SU-DHL-6 (cell line): ENCODE measurements around the gene YKT6.

Source experiments
- H2AFZ ChIP-seq: fragments of 200-600 bp; sonication (generic); 2 replicates; pipeline ENCODE4 v1.6.1; 2014; ENCODE audit warnings: low read depth, mild to moderate bottlenecking, moderate library complexity, mixed read lengths, antibody characterized with exemption, low read length; ENCODE audit not compliant: severe bottlenecking
- H3F3A ChIP-seq: fragments of 200-600 bp; shearing (Covaris generic); 2 replicates; pipeline ENCODE4 v1.6.0; 2016; ENCODE audit warnings: antibody characterized with exemption, mild to moderate bottlenecking; ENCODE audit not compliant: insufficient read depth
- H3K27ac ChIP-seq: fragments of 200-600 bp; sonication (generic); 2 replicates; pipeline ENCODE4 v1.5.1; 2016; ENCODE audit warnings: low read depth, mild to moderate bottlenecking, low read length, moderate library complexity, mixed read lengths
- H3K27me3 ChIP-seq: fragments of 200-600 bp; sonication (generic), shearing (Covaris generic); 2 replicates; pipeline ENCODE4 v1.6.0; 2014; ENCODE audit warnings: mild to moderate bottlenecking, low read length
- H3K36me3 ChIP-seq: fragments of 200-600 bp; sonication (generic); 2 replicates; pipeline ENCODE4 v1.6.1; 2014; ENCODE audit warnings: mild to moderate bottlenecking, low read length, mixed read lengths
- H3K4me2 ChIP-seq: fragments of 300-600, 200-600 bp; shearing (Covaris generic), sonication (generic); 2 replicates; pipeline ENCODE4 v1.6.0; 2014; ENCODE audit warnings: low read length, low read depth, mild to moderate bottlenecking; ENCODE audit not compliant: poor library complexity, severe bottlenecking
- H3K4me3 ChIP-seq: fragments of 200-600 bp; sonication (generic); 2 replicates; pipeline ENCODE4 v1.5.1; 2014; ENCODE audit warnings: antibody characterized with exemption, low read length, mild to moderate bottlenecking, mixed read lengths; ENCODE audit not compliant: insufficient read depth, poor library complexity, severe bottlenecking
- H3K79me2 ChIP-seq: fragments of 200-600 bp; sonication (generic); 2 replicates; pipeline ENCODE4 v1.6.1; 2014; ENCODE audit warnings: mild to moderate bottlenecking, low read length, moderate library complexity; ENCODE audit not compliant: insufficient read depth
- H3K9ac ChIP-seq: fragments of 200-600 bp; sonication (generic); 2 replicates; pipeline ENCODE4 v1.7.0; 2014; ENCODE audit warnings: mild to moderate bottlenecking, low read length
- H3K9me2 ChIP-seq: fragments of 200-600 bp; sonication (generic); replicated peaks from 2 replicates; pipeline ENCODE4 v1.6.1; 2014; ENCODE audit warnings: low read length; ENCODE audit not compliant: insufficient read depth
- H3K9me3 ChIP-seq: fragments of 200-600 bp; sonication (generic); 2 replicates; pipeline ENCODE4 v1.6.1; 2014; ENCODE audit warnings: low read length, mixed read lengths; ENCODE audit not compliant: insufficient read depth
- H4K20me1 ChIP-seq: fragments of 200-600 bp; sonication (generic); 2 replicates; pipeline ENCODE4 v1.6.1; 2014; ENCODE audit warnings: low read depth, mild to moderate bottlenecking, antibody characterized with exemption, low read length, moderate library complexity, mixed read lengths
- EZH2phosphoT487 ChIP-seq: fragments of 200-600 bp; sonication (generic), shearing (Covaris generic); conservative IDR thresholded peaks from 2 replicates; pipeline ENCODE4 v1.6.1; 2018; ENCODE audit warnings: mild to moderate bottlenecking, antibody characterized with exemption, low read length, moderate library complexity, mixed read lengths
- TF ChIP-seq, protein P1 (sequence below): fragments of 200-600 bp; sonication (generic); IDR thresholded peaks from one replicate; pipeline ENCODE4 v1.5.1; 2017; ENCODE audit warnings: antibody characterized with exemption, mild to moderate bottlenecking, low read length, moderate library complexity; ENCODE audit not compliant: insufficient read depth, poor library complexity, severe bottlenecking

Gene YKT6

GRCh38 chr7:44162179-44162578 lies 38.6 kb upstream of the YKT6 start:
- Histone ChIP-seq H2AFZ (no peak overlapping the region), H3K27ac (no peak overlapping the region), H3K9me2 (no peaks in the 10 kb centered on the region), H3K4me2 (no peak overlapping the region), H3K4me3 (no peak overlapping the region), H3K9me3 (no peaks in the 10 kb centered on the region), H3K36me3 (no peaks in the 10 kb centered on the region), H3K9ac (no peak overlapping the region), H3K79me2 (no peaks in the 10 kb centered on the region), H3K27me3 (no peaks in the 10 kb centered on the region), H3F3A (no peaks in the 10 kb centered on the region), H4K20me1 (no peaks in the 10 kb centered on the region)
- TF ChIP-seq, protein P1, sequence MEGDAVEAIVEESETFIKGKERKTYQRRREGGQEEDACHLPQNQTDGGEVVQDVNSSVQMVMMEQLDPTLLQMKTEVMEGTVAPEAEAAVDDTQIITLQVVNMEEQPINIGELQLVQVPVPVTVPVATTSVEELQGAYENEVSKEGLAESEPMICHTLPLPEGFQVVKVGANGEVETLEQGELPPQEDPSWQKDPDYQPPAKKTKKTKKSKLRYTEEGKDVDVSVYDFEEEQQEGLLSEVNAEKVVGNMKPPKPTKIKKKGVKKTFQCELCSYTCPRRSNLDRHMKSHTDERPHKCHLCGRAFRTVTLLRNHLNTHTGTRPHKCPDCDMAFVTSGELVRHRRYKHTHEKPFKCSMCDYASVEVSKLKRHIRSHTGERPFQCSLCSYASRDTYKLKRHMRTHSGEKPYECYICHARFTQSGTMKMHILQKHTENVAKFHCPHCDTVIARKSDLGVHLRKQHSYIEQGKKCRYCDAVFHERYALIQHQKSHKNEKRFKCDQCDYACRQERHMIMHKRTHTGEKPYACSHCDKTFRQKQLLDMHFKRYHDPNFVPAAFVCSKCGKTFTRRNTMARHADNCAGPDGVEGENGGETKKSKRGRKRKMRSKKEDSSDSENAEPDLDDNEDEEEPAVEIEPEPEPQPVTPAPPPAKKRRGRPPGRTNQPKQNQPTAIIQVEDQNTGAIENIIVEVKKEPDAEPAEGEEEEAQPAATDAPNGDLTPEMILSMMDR = no peak
- no peak for TF ChIP-seq EZH2phosphoT487

GRCh38 chr7:44162785-44163395 lies 37.9 kb upstream of the YKT6 start:
- Histone ChIP-seq H2AFZ (no peak overlapping the region), H3K79me2 (no peaks in the 10 kb centered on the region), H3K36me3 (no peaks in the 10 kb centered on the region), H3K4me3 (no peak overlapping the region), H3K9me2 (no peaks in the 10 kb centered on the region), H3K9me3 (no peaks in the 10 kb centered on the region), H3K4me2 (no peak overlapping the region), H4K20me1 (no peaks in the 10 kb centered on the region), H3K9ac (no peak overlapping the region), H3K27me3 (no peaks in the 10 kb centered on the region), H3K27ac (no peak overlapping the region), H3F3A (no peaks in the 10 kb centered on the region)
- TF ChIP-seq EZH2phosphoT487 = no peak
- TF ChIP-seq, protein P1 = no peak

GRCh38 chr7:44163591-44163990 lies 37.2 kb upstream of the YKT6 start:
- H3K4me2 ChIP-seq = no peak overlapping the region

More at GRCh38 chr7:44163591-44163990, 37.2 kb upstream of the YKT6 start:
- no peaks in the 10 kb centered on the region for H3K27me3 ChIP-seq
- H4K20me1 ChIP-seq = no peaks in the 10 kb centered on the region
- H3K9ac ChIP-seq = no peak overlapping the region
- no peak overlapping the region for H2AFZ ChIP-seq
- no peak overlapping the region for H3K27ac ChIP-seq
- no peaks in the 10 kb centered on the region for H3F3A ChIP-seq
- H3K79me2 ChIP-seq = no peaks in the 10 kb centered on the region
- H3K9me2 ChIP-seq = no peaks in the 10 kb centered on the region
- no peaks in the 10 kb centered on the region for H3K36me3 ChIP-seq
- H3K9me3 ChIP-seq = no peaks in the 10 kb centered on the region
- TF ChIP-seq, protein P1 = no peak
- TF ChIP-seq EZH2phosphoT487 = no peak
- H3K4me3 ChIP-seq = no peak overlapping the region
